Tibial artery (tissue), 4 donors: ENCODE data around the gene MEF2D.

Experiments
- DNase-seq, 2 donors: peaks; one replicate each; pipeline ENCODE4 v3.0.0-alpha.2; 2019
- H3K27ac ChIP-seq, 2 donors: fragments of 200-600 bp; sonication (generic) in 1 of 2; 1 replicate in 1 of 2; 2 replicates in 1 of 2; pipeline ENCODE4 v1.5.1; 2018 to 2019; ENCODE audit warnings: mild to moderate bottlenecking in 1 of 2
- H3K27me3 ChIP-seq, 2 donors: fragments of 200-600 bp; sonication (generic) in 1 of 2; one replicate each; pipeline versions ENCODE4 v1.5.1 to v1.6.0; 2016 to 2019
- H3K36me3 ChIP-seq, 3 donors: fragments of 200-600 bp; sonication (generic) in 2 of 3; one replicate each; pipeline ENCODE4 v1.5.1; 2016 to 2019; ENCODE audit warnings: mild to moderate bottlenecking in 2 of 3
- H3K4me1 ChIP-seq, 4 donors: fragments of 200-600 bp; sonication (generic) in 2 of 4; 1 replicate in 3 of 4; 2 replicates in 1 of 4; pipeline ENCODE4 v1.5.1; 2016 to 2019
- H3K4me3 ChIP-seq, 2 donors: fragments of 200-600 bp; sonication (generic) in 1 of 2; 1 replicate in 1 of 2; 2 replicates in 1 of 2; pipeline ENCODE4 v1.5.1; 2018 to 2019; ENCODE audit warnings: mild to moderate bottlenecking in 2 of 2
- H3K9me3 ChIP-seq, 3 donors: fragments of 200-600 bp; sonication (generic) in 1 of 3; one replicate each; pipeline ENCODE4 v1.5.1; 2016 to 2019
- CTCF ChIP-seq, 2 experiments: fragments of 200-600 bp in 1 of 2; fragments of 450-650 bp in 1 of 2; IDR thresholded peaks; one replicate each; pipeline ENCODE4 v1.5.1; 2017 to 2019; ENCODE audit warnings: antibody characterized with exemption in 2 of 2, mild to moderate bottlenecking in 1 of 2, moderate library complexity in 1 of 2
- intact Hi-C: fragments of 100-400 bp; cut with DNase I; formaldehyde crosslinking; loops from one replicate; pipeline ENCODE4 v1.15.0; 2023; ENCODE audit warnings: low total_unique reads

MEF2D gene

DNA sequence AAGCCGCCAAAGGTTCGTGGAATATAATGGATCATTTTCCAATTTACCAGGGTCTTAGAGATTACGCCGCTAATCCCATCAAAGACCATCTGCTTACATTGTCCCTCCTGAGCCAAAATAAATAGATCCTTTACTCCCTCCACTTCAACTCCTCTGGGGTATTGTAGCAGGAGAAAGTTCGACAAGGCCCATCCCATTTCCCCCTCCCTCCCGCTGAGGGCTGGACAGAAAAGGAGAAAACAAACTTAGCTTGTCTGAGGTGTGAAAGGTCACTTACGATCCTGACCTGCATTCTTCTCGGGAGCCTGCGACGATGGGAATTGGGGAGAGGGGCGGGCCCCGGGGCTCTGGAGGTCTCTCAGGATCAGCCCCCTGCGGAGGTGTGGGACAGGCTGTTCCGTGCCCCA is 60.8 kb downstream of the MEF2D start:
- Histone ChIP-seq H3K27ac (no peak overlapping the region), H3K27me3 (peaks cover 8 to 97% of the 10 kb centered on the region in 2 donors), H3K9me3 (no peaks in the 10 kb centered on the region), H3K36me3 (no peaks in the 10 kb centered on the region), H3K4me1 (peaks cover 0 to 18% (median 16%) of the 10 kb centered on the region in 4 donors), H3K4me3 (no peak overlapping the region)
- no peak for DNase-seq
- intact Hi-C loops, result no loop called here
- no peak for TF ChIP-seq CTCF (IDR thresholded peaks at IDR 0.05)

DNA sequence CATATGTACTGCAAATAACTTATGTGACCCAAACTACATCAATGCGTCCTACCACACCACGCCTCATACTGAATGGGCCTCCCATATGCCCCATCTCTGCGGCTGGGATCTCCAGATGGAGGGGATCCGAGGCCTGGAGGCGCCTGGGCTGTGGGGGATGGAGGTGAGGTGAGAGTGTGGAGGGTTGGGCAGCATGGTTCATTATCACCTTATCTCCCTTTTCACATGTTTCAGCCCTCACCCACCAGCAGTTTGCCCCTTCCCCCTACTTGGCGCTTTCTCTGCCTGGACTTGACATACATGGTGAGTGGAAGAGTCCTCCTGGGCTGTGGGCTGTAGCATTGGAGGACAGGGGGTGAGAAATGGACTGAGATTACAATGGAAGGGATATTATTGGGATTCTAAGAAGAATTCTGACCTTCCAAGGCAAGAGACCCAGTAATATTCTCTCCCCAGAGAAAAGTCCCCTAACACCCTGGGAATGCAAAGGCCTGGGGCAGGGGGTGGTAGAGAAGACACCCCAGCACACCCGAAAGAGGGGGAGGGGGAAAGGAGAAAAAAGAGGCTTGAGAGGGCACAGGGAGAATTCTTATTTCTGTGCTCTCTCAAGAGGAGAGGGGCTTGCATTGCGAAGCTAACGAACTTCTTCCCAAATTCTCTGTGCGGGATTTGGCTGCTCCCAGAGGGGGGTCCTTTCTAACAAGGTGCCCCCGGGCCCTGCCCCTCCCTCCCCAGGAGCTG is 61.4 kb downstream of the MEF2D start:
- Histone ChIP-seq H3K4me1 (peaks cover 0 to 18% (median 16%) of the 10 kb centered on the region in 4 donors), H3K36me3 (no peaks in the 10 kb centered on the region), H3K27me3 (peaks cover 8 to 97% of the 10 kb centered on the region in 2 donors), H3K9me3 (no peaks in the 10 kb centered on the region), H3K4me3 (no peak overlapping the region), H3K27ac (no peak overlapping the region)
- no peak for TF ChIP-seq CTCF (IDR thresholded peaks at IDR 0.05)
- no peak for DNase-seq
- intact Hi-C loops, result no loop called here

DNA sequence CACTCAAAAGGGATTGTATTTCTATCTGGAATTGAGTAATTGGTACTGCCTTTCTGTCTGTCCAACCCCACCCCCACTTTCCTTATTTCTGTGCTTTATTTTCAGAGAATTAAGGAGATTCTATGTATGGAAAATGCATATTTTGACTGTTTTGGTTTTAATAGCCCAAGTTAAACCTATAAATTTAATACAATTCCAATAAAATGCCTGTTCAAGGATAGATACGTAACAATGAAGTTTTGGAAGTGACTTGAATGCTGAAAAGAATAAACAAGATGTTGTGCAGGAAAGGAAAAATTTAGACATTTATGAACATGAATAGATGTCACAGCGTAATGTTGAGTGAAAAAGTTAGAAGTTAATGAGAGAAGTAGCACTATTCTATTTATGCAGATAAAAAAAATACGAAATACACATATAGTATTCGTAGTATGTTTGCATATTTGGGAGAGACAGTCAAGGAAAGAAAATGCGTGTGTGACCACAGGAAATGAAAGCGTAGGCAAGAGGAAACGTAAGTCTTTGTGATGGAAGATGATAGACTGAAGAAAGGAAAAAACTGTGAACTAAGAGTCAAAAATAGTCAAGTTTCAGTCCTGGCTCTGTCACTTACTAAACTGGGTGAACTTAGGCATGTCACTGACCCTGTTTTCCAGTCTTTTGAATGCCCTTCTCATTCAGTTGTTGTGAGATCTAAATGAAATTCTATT is 62.1 kb downstream of the MEF2D start:
- Histone ChIP-seq H3K27ac (no peak overlapping the region), H3K36me3 (no peaks in the 10 kb centered on the region), H3K27me3 (peaks cover 8 to 97% of the 10 kb centered on the region in 2 donors), H3K4me1 (peaks cover 0 to 18% (median 16%) of the 10 kb centered on the region in 4 donors), H3K9me3 (no peaks in the 10 kb centered on the region), H3K4me3 (no peak overlapping the region)
- intact Hi-C loops, result no loop called here
- DNase-seq, result no peak
- no peak for TF ChIP-seq CTCF (IDR thresholded peaks at IDR 0.05)

DNA sequence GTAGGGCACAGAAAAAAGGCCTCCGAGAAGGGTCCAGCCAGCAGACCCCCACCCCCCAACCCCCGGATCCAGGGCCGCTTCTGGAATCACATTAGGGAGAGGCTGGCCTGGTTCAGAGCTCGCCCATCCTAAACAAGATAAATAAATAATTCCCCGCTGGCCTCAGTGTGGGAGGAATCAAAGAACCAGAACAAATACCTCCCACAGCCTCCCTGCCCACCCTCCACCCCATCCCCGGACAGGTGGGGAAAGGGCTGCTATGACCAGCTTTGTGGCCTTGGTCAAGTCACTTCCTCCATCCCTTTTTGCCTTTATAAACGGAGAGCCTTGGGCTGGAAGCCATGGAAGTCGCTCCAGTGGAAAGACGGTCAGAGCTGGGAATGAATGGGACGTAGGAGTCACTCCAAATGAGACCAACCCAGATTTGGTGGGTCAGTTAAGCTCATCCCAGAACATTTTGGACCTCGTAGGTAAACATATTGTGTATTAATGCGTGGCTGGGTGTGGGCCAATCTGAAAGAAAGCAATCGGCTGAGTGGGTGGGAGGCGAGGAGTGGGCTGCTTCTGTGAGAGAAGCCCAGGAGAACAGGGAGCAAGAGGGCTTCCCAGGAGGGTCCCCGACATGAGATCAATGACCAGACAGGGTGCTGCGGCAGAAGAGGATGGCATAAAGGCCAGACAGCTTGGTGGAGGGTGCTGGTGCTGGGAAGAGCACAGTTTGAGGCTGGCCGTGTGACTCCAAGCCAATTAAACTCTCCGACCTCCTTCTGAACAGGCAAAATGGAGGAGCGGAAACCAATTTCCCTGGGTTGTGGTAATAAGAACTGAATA is 63.3 kb downstream of the MEF2D start:
- peaks cover 0 to 18% (median 16%) of the 10 kb centered on the region in 4 donors for H3K4me1 ChIP-seq

More for the DNA sequence above, 63.3 kb downstream of the MEF2D start:
- Histone ChIP-seq H3K36me3 (no peaks in the 10 kb centered on the region), H3K4me3 (no peak overlapping the region), H3K9me3 (no peaks in the 10 kb centered on the region), H3K27me3 (peaks cover 8 to 99% of the 10 kb centered on the region in 2 donors), H3K27ac (no peak overlapping the region)
- no peak for DNase-seq
- intact Hi-C loops, result no loop called here
- TF ChIP-seq CTCF (IDR thresholded peaks at IDR 0.05), result no peak
